Measurements from ENCODE around the gene ARL5A.
A peak's percentile ranks its signal among the peaks of the same experiment; 100 is the strongest.

ARL5A gene

DNA sequence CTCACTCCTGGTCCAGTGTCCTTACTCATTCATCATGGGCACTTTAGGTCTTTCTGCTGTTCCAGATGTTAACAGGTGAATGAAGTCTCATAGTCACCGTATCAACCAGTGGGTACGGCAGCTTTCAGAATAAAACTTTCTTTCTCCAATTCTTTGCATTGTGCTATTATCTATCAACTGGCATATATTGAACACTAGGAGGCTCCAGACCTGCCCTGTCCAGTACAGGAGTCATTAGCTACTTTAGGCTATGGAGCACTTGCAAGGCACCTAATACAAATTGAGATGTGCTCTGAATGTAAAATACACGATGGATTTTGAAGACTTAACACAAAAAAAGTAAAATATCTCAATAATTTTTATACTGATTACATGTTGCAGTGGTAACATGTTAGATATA is 50.7 kb downstream of the ARL5A start:
- intact Hi-C loops (cut with DNase I): no loop called here
- DNase-seq: no peak

DNA sequence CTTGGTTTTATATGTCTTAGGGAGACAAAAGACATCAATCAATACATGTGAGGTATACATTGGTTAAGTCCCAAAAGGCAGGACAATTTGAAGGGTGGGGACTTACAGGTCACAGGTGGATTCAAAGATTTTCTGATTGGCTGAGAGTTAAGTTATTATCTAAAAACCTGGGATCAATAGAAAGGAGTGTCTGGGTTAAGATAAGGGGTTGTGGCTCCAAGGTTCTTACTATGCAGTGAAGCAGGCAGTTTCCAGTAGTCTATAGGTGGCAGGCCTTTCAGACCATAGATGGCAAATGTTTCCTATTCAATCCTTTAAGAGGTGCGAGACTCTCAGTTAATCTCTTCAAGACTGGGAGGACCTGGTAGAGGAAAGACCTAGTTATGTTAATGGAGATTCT is 51.9 kb downstream of the ARL5A start:
- no peak for DNase-seq
- intact Hi-C loops (cut with DNase I): no loop called here

- intact Hi-C loops (cut with DNase I): no loop called here
- peak in 5 of 42 donors; percentile 5 to 21 (median 11) for DNase-seq
Measured at GRCh38 chr2:151775057-151775740, 53.0 kb downstream of the ARL5A start.

- DNase-seq: no peak
- intact Hi-C loops (cut with DNase I): no loop called here
Measured at GRCh38 chr2:151774506-151774905, 53.7 kb downstream of the ARL5A start.

DNA sequence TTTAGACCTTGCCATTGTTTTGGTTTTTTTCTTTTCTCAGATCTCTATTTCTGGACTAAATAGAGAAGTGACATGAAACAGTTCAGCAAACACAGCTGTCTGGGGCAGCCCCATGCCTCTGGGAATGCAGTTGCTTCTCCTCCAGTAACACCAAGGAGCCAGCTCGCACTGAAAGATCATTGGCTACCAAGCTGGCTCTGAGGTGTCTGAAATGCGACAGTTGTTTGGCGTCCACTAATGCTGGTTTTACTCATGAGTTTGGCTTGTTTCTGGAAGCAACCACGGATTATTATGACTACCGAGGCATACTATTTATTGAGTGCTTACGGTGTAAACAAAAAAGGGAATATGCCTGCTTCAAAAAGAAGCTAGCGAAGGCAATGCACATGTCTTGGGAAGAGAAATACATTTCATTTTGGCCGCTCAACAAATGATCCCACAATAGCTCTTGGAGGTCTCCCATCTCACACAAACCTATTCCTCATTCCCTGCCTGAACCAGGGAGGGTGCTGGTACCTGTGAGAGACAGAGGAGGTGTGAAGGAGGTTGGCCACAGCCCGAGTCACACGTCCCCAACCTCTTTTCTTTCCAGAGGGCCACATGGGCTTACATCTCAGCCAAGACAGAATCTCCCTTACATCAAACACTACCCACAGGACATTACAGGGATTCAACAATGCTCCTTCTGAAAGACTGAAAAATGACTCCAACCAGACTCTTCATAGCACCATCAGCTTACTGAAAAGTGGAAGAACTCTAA is 56.4 kb downstream of the ARL5A start:
- intact Hi-C loops (cut with DNase I): no loop called here
- peak in 7 of 42 donors; percentile 8 to 47 (median 11) for DNase-seq

DNA sequence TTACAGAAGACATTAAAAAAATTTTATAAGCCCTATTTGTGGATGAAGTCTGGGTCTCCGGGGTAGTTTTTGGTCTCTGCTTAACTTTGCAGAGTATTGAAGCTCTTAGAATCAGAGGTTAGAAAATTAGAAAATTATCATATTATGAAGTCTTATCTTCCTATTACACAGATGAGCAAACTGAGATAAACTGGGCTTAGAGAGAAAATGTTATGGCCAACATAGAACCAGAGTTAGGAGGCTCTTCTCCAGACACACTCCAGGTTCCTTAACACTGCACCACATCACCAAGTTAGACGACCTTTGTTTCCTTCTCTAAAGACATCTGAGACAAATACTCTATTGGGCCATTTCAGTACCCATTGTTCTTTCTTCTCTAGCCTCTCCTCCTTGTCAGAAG is 57.2 kb downstream of the ARL5A start:
- intact Hi-C loops (cut with DNase I): no loop called here
- no peak for DNase-seq

GRCh38 chr2:151769606-151770005 is 58.6 kb downstream of the ARL5A start:
- intact Hi-C loops (cut with DNase I): no loop called here

GRCh38 chr2:151767536-151767935 is 60.7 kb downstream of the ARL5A start:
- no peak for DNase-seq
- intact Hi-C loops (cut with DNase I): no loop called here

More at GRCh38 chr2:151769606-151770005, 58.6 kb downstream of the ARL5A start:
- no peak for DNase-seq

DNA sequence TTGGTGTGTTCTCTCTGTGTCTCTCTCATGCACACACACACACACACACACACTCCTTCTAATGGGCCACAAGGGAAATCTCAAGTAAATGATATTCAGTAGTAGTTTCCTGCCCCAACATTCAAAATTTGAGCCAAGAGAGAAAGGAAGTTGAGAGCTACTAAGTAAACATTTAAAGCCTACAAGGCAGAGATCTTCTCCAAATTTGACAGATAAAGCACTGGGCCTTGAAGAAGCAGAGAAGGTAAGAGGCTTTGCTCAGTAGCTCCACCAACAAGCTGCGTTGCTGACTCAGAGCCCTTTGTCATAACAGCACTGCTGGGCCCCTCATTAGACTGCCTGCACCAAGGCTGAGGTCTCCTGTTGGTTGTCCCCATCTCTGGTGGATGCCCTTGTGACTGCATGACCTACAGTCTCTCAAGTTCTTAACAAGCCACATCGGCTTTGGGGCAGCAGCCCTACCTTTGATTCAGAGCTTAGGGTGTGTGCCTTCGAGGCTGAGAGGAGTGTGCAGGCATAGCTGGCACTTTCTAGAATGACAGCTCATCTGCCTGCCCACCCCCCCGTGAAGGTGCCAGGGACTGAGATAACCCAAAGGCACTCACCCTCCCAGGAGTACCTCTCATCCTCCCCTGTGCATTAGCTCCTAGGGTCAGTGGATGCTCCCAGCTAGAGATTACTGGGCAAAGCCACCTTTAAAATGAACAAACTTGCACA is 61.6 kb downstream of the ARL5A start:
- intact Hi-C loops (cut with DNase I): no loop called here
- DNase-seq: no peak

GRCh38 chr2:151765760-151766410 is 62.3 kb downstream of the ARL5A start:
- DNase-seq: no peak

DNA sequence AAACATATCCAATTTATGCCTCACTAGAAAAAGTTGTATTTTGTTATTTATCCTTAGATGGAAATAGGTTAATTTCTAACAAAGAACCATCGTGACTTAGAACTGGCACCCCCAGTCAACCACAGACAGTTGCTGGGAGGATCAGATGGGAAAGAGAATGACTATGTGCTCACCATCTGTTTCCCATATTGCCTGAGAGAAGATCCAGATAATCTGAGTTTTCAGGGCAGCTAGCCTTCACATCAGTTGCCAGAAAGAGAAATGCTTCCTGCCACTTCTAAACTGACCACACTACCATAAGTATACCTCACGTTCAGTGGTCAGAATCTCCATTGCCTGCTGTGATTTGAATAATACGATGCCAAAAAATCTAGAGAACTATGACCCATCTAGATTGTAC is 65.5 kb downstream of the ARL5A start:
- no peak for DNase-seq
- intact Hi-C loops (cut with DNase I): no loop called here

More at GRCh38 chr2:151765760-151766410, 62.3 kb downstream of the ARL5A start:
- intact Hi-C loops (cut with DNase I): no loop called here

DNA sequence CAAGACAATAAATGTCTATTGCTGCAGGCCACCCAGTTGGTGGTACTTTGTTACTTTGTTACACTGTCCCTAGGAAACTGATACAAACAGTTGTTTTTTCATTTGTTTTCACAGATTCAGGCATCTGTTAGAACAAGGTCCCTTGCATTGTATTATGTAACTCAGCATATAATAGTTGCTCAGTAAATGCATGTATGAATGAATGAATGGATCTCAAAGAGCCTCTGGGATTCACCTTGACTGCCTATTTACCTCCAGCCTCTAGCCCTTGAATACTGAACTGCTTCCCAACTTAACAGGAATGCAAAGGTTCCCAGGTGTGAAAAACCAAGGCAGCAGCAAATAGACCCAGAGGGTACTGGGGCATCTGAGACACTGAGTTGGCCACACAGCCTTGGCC is 66.5 kb downstream of the ARL5A start:
- no peak for DNase-seq
- intact Hi-C loops (cut with DNase I): no loop called here

GRCh38 chr2:151761193-151761592 is 67.0 kb downstream of the ARL5A start:
- intact Hi-C loops (cut with DNase I): no loop called here
- DNase-seq: no peak

DNA sequence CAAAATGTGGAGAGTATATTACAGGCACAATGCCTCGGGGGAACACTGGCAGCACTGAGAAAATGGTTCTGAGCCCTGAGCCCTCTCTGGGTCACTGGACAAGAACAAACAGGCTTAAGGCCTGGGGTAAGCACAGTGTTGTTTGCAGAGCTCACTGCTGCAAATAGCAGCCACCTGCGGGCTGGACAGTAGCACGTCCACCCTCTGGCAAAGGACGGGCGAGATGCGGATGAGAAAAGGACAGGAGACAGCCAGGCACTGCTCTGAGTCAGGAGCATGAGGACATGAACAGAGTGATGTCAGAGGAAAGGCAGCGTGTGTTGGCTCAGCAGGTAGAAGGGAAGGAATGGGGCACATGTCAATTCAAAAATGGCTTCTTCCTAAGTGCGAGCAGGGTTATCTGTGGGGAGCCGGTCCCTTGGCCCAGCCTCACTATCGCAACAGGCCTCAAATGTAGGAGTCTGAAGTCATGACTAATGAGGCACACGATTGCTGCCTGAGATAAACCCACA is 68.0 kb downstream of the ARL5A start:
- no peak for DNase-seq
- intact Hi-C loops (cut with DNase I): no loop called here

DNA sequence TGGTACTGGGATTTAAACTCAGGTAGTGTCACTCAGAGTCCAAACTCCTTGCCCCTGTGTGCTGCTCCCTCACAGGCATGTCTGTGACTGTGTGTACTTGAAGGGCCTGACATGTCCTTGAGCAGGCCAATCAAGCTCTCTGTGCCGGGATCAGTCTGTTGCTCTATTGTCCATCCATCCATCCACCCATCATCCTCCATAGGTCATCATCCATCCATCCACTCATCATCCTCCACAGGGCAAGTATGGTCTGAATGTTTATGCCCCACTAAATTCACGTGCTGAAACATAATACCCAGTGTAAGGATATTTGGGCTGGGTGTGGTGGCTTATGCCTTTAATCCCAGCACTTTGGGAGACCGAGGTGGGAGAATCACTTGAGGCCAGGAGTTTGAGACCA is 69.5 kb downstream of the ARL5A start:
- intact Hi-C loops (cut with DNase I): no loop called here
- DNase-seq: no peak

GRCh38 chr2:151757861-151758260 is 70.4 kb downstream of the ARL5A start:
- DNase-seq: no peak
- intact Hi-C loops (cut with DNase I): no loop called here

DNA sequence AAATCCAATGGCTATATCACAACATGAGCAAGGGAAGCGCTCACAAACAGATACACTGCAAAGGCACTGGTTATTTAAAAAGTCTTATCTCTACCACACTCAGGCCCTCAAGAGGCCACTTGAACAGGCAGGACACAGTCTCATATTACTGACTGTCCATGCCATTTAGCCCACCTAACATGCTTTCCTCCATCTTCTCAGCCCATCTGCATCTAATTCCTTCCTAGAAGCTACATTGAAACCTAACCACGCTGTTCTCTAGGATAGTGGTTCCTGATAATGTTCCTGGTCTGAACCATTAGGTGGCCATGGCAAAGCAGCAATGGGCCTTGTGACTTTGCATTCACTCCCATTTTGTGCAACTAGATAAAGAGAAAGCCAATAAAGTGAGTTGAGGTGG is 71.4 kb downstream of the ARL5A start:
- DNase-seq: no peak
- intact Hi-C loops (cut with DNase I): no loop called here

DNA sequence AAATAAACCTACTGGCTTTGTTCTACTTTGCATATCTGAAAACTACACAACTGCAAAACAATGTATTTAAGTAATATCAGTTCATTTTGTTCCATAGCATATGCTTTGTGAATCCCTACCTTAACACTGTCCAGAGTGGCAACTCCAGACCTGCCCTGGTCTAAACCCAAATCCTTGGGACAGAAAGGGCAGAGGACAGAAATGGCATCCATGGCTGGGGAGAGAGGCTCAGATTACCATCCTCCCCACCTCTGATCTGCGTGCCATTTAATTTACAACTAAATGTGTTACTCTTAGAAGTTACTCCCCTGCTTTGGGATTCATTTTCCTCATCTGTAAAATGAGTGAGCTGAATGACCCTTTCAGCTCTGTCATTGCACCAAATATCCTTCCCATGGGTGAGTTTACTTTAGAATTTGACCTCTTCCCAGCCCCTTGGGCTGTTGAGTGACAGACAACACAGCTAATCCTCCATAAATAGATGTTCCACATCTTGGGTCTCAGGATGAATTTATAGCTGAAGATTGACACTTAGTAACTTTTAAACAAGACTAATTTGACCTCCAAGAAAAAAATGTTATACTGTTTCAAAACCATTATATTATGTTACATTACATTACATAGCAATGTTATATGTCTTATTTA is 73.8 kb downstream of the ARL5A start:
- intact Hi-C loops (cut with DNase I): no loop called here
- DNase-seq: no peak

DNA sequence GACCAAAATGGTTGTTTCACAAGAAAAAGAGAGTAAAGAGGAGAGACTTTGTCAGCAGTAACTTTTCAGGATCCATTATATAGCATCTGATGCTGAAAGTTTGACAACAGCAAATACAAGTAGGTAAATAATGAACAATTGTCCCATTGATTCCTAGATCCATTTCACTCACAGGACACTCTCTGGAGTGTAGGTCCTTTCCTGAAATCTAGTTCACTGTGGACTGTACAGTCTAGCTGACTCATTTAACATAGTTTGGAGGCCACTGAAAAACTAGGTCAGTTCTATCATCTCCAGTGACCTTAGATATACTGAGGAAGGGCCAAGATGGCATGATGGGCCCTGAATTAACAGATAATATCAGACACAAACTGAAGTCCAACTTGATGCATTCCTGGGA is 74.7 kb downstream of the ARL5A start:
- intact Hi-C loops (cut with DNase I): no loop called here
- DNase-seq: no peak
